Measurements from ENCODE around the gene DEDD.

The DEDD gene

GRCh38 chr1:161163793-161164192 is 31.3 kb upstream of the DEDD start:
- DNase-seq (ENCODE audit: low spot score) = no peak

DNA sequence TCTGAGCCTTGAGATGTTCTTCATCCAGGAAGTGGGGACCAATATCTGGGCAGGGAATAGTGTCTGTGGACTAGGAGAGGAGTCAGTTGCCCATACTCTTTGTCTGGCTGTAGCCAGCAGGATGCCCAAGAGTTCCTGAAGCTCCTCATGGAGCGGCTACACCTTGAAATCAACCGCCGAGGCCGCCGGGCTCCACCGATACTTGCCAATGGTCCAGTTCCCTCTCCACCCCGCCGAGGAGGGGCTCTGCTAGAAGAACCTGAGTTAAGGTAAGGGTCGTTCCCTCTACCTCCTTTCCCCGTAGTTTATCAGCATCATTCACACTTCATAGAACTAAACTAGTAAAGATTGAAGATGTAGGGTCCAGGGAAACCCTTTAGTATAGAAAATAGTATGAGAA is 30.3 kb upstream of the DEDD start:
- no peak for DNase-seq (ENCODE audit: low spot score)

GRCh38 chr1:161162052-161162451 is 29.6 kb upstream of the DEDD start:
- no peak for DNase-seq (ENCODE audit: low spot score)

GRCh38 chr1:161161652-161162051 is 29.2 kb upstream of the DEDD start:
- no peak for DNase-seq (ENCODE audit: low spot score)

- DNase-seq (ENCODE audit: low spot score) = no peak
Observed at GRCh38 chr1:161160671-161161145, 28.2 kb upstream of the DEDD start.

DNA sequence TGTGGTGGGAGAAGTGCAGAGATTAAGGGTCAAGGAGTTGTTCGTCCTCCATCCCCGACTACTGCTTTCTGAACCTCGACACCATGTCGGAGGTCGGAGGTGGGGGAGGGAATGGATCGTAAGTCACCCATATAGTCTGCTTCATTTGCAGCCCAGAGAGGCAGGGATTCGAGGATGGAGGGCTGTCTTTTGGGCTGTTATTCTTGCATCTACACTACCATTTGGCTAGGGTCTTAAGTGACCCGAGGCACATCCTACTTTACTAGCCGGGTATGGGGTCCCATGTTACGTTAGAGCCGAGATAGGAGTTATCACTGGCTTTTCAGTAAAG is 27.4 kb upstream of the DEDD start:
- DNase-seq (ENCODE audit: low spot score) = no peak

DNA sequence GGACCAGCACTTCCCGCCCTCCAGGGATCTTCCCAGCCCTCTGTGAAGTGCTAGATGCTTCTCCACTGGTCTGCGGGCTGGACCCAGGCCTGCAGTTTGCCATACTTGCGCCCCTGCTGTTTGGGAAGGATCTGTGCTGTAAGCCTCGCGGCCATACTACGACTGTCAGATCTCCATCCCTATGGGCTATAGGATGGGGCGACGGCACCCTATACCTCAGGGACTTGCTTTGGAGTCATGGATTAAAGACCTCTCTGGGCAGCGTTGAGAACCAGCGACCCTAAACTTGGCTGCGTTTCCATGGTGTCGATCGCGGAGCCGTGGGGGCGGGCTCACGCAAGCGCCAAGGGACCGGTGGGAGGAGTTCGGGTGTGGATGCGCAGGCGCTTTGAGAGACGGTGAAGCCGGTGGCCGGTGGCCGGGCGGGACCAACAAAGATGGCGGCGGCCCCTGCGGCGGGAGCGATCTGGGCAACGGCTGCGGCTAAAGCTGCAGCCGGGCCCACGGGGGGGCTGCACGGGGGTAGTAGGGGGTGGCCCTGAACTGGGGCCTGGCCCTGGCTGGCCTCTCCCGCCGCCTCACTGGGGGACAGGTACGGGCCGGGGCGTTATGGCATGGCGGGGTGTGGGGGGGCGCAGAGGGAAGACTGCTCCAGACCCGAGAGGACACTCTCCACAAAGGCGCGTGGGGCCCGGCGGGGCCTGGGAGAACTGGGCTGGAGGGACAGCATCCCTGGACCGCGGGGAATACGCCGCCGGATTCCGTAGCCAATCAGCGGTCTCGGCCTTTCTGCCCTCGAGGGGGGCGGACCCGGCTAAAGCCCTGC is 26.8 kb upstream of the DEDD start, which contains the start of gene USP21:
Gene USP21, plus strand, starts transcription at position 414 of the 826 bp plus-strand sequence. CDS start 1,141 bp downstream, outside the sequence.
- peak; percentile 96 for DNase-seq (ENCODE audit: low spot score)

- no peak for DNase-seq (ENCODE audit: low spot score)
Observed at GRCh38 chr1:161158316-161159010, 26.0 kb upstream of the DEDD start.

GRCh38 chr1:161157867-161158266 is 25.4 kb upstream of the DEDD start:
- no peak for DNase-seq (ENCODE audit: low spot score)

DNA sequence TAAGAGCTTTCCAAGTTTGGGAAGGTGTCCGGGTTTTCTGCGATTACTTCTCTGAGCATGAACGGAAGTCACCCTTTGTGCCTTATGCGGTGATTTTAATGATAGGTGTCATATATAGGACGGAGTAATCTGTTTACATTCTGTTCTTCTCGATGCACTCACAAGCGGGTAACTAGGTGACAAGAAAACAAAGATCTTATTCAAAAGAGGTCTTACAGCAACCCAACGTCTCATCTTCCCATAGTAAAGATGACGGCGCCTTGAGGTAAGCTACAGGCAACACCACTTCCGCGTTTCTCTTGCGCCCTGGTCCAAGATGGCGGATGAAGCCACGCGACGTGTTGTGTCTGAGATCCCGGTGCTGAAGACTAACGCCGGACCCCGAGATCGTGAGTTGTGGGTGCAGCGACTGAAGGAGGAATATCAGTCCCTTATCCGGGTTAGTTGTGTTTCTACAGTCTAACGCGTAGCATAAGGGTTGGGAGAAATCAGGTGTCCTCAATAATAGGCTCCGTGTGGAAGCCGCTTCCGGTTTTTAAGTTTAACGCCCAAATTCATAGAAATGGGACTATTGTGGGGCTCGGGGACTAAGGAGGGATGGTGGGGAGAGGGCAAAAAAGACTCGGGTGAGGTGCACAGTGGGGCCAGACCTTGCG is 21.3 kb upstream of the DEDD start, which contains the start of gene UFC1:
Gene UFC1, plus strand, starts transcription at position 297 of the 656 bp plus-strand sequence. Its CDS starts 20 bp downstream, at position 317.
- DNase-seq (ENCODE audit: low spot score) = peak; percentile 87

DNA sequence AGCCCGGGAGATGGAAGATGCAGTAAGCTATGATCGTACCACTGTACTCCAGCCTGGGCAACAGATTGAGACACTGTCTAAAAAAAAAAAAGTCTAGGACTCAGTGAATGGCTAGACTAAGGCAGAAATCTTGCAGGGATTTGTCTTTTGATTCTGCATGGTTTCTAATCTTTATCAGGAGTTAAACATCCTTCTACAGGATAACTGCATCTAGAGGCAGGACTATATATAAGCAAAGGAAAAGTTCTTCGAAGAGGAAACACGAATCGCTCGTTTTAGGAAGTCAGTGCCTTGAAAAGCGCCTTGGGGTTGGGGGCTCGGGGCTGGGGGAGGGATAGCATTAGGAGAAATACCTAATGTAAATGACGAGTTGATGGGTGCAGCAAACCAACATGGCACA is 20.7 kb upstream of the DEDD start:
- no peak for DNase-seq (ENCODE audit: low spot score)

GRCh38 chr1:161145832-161146231 is 13.4 kb upstream of the DEDD start:
- DNase-seq (ENCODE audit: low spot score) = no peak

DNA sequence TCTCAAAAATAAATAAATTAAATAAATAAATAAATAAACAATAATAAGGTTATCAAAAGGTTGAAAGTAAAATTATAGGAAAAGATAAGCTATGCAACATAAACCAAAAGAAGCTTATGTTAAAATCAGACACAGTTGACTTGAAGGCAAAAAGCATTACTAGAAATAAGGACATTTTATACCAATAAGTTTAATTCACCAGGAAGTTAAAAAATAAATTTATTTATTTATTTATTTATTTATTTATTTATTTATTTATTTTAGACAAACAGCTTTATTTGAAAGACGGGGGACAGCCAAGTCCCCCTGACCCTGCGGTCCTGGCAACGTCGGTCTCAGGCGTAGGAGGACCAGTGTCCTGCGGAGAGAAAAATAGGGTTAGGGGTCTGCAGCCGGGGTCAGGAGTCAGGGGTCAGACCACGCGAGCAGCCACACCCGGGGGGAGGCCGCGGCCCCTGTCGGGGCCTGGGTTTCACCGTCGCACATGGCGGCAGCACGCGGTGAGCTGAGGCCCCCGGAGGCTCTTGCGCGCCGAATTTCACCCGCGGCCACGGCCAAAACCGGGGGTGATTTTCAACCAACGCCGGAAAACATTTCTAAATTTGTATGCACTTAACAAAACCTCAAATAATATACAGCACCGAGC is 8.4 kb upstream of the DEDD start:
- no peak for DNase-seq (ENCODE audit: low spot score)

GRCh38 chr1:161139766-161140165 is 7.3 kb upstream of the DEDD start:
- DNase-seq (ENCODE audit: low spot score) = no peak

GRCh38 chr1:161138431-161138830 is 6.0 kb upstream of the DEDD start:
- no peak for DNase-seq (ENCODE audit: low spot score)

DNA sequence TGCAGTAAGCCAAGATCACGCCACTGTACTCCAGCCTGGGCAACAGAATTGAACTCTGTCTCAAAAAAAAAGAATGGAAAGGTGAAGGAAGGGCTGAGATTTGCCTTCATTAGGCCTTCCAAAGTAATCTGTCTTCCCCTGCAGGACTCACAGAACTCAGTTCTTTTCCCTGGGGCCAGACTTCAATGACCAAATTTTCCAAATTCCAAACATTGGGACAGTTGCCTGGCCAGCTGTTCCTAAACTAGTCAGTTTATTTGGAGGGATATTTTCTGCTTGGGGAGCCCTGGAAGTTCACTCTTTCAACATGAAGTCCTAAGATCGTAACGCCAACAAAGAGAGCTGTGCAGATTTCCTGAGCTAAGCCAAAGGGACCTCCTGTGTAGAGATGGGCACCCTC is 5.4 kb upstream of the DEDD start:
- no peak for DNase-seq (ENCODE audit: low spot score)

DNA sequence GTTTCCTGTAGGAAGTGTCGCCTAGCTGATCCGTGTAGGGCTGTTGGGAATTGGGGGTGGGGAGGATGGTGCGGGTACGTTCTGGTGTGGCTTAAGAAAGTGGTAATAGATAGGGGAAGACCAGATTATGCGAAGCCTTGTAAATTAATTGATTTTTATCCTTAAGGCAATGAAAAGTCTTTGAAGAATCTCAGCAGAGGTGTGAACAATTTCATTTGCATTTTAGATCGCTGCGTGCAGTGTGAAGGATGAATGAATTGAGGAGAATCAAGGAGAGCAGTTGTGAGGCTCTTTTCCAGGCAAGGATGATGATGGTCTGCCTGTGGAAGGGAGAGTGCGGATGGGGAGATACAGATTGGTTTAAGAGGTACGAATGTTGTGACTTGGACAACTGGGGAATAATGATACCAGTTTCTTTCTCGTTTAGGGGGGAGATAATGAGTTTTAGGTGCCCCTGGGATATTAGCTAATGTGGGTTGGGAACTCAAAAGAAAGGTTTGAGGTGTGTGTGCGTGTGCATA is 813 bp upstream of the DEDD start:
- no peak for DNase-seq (ENCODE audit: low spot score)

DNA sequence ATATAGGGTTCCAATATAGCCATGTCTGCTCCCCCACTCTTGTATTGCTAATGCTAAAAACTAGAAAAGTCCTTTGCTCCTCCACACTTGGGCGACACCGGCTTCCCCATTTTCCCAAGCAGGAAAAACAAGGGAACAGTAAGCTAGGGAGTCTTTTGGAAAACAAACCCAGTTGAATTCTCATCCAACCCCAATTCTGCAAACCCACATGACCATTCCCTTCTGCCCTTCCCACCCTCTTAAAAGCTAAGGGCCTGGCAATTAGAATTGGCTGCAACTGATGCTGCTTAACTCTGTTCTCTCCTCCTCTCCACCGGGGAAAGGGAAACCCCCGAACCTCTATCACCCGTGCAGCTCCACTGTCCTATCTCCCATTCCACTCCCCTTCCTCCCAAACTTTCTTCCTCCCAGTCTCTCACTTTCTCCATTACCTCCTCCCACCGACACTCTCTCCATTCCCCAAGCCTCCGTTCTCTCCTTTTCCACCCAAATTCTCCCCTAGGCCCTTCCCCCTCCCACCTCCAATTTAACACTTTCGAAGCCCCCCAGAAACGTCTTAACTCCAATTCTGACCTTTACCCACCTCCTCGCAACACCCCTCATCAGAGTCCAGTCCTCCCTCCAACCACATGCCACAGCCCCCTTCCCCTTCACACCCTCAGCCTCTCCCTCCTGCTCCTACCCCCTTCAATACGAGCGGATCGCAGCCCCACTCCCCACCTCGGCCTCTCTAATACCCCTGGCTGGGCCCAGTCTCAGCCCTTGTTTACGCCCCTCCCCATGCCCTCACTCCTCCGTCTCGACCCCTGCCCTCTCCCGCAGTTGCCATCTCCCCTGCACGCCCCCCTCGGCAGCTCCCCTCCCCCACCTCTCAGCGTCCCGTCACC is 701 bp downstream of the DEDD start:
- peak; percentile 18 for DNase-seq (ENCODE audit: low spot score)

GRCh38 chr1:161130266-161130665 is 2.2 kb downstream of the DEDD start:
- no peak for DNase-seq (ENCODE audit: low spot score)

DNA sequence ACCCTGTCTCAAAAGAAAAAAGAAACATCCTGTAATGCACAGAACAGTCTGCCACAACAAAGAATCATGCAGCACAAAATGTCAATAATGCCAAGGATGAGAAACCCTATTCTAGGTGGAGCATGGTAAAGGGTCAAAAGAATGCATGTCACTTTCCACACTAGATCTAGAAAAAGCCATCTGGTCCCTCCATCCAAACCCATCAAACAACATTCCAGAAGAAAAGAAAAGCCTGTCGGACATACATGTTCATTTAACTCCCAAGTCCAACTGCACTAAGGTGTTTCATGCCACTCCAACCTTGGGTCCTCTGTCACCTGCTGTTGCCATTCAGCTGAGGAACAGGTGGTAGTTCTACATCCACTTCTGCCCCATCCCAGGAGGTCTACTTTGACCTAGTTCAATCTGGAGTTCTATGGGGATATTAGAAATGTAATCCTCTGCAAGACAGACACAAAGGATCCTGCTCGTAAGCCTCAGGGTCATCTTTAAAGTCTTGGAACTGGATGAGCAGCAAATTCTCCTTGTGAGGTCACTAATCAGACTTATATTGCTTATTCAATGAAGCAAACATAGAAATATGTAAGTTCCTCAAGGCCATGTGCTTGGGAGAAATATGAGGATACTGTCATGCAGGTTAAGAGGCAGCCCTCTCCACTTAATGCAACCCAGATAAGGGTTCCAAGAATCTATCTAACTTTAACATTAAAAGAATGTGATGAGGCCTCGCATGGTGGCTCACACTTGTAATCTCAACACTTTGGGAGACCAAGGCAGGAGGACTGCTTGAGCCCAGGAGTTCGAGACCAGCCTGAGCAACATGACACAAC is 3.7 kb downstream of the DEDD start:
- no peak for DNase-seq (ENCODE audit: low spot score)

All from germinal center (tissue), 1 donor.